ENCODE data around the gene PRKAG3.

PRKAG3 gene

DNA sequence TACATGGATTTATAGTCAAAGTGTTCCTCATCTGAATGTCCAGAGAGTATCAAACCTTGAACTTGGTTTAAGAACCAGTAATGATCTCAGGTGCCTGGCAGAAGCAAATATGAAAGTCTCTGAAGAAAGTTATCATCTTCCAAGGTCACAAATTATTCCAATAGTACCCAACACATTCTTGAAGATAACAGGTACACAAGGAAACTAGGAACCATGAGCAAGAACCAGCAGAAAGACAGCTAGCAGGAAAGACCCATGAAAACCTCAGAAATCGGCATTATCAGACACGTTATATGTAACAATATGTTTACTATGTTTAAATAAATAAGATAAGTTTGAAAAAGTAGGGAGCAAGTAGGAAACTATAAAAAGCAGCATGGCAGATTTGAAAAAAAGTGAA is 5.9 kb upstream of the PRKAG3 start:
- no peak for DNase-seq

- DNase-seq, result no peak
These were observed 3.1 kb upstream of the PRKAG3 start for GRCh38 chr2:218834685-218835084.

DNA sequence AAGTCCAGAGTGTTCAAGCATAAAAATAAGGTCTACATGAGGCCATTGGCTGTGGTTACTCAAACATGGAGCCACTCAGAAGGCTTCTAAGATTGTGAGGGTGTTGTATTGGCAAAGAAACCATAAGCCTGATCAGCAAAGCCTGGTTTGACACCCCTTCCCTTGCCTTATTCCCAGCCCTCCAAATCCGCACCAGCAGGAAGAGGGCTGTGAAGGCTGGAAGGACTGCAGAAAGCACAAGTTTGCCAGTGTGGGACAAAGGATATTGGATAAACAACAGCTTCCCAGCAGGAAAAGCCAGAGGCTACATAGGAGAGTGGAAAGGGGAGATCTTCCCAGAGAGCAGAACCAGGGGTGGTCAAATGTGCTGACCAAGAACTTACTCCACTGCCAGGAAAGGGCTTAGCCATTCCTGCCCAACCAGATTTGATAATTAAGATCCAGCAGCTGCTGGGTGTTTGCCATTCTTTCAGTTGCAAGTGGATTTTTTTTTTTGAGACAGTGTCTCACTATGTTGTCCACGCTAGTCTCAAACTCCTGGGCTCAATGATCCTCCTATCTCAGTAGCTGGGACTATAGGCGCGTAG is 1.5 kb upstream of the PRKAG3 start:
- DNase-seq, result no peak

DNA sequence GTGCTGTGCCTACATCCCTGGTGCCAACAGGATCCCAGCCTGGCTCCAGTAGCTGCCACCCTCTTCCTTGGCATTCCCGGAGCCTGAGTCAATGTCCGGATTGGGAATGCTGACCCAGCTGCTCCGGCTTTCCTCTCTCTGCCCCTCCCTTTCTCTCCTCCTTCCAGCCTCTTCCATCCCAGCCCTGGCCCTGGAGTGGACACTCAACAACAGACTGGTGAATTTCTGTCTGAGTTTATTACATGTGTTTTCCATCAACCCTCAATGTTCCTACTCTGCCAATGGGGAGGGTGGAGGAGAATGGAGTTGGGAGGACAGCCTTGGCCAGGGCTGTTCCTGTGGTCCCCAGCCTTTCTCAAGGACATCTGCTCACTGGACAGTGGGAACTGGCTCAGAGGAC is 917 bp upstream of the PRKAG3 start:
- no peak for DNase-seq

GRCh38 chr2:218832081-218832480 is 478 bp upstream of the PRKAG3 start:
- no peak for DNase-seq

DNA sequence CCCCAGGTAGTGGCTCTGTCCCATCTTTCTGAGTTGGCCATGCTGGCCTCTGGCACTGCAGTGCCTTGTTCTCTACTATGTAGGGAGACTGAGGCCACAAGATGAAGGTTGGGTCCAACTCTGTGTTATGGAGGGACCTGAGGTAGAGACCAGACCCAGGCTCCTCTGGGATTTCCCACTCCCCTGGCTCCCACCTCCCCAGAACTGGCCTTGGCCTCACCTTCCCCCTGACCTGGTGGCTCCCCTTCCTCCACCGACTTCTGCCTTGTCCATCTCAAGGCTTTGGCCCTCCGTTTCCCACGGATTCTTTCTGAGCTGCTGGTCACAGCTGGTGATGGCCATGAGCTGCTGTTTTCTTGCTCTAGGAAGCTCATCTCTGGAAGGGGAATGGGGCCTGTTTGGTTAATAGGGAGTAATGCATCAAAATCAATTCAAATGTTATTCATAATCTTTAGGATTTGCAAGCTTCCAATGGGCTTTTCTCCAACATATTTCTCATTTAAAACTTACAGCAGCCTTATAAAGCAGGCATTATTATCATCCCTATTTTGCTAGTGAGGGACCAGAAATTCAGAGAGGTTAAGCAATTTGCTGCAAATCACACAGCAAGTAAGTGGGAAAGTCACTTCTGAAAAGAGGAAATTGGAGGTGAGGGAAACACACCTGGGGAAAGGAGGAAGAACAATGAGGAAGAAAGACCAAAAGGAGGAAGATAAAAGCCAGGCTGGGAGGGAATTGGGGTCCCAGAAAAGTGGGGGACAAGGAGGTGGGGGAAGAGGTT is 887 bp downstream of the PRKAG3 start:
- no peak for DNase-seq

GRCh38 chr2:218829868-218830451 is 1.6 kb downstream of the PRKAG3 start:
- no peak for DNase-seq

GRCh38 chr2:218828477-218828778 is 3.2 kb downstream of the PRKAG3 start:
- DNase-seq, result no peak

- no peak for DNase-seq
These were observed 3.7 kb downstream of the PRKAG3 start for GRCh38 chr2:218827701-218828476.

DNA sequence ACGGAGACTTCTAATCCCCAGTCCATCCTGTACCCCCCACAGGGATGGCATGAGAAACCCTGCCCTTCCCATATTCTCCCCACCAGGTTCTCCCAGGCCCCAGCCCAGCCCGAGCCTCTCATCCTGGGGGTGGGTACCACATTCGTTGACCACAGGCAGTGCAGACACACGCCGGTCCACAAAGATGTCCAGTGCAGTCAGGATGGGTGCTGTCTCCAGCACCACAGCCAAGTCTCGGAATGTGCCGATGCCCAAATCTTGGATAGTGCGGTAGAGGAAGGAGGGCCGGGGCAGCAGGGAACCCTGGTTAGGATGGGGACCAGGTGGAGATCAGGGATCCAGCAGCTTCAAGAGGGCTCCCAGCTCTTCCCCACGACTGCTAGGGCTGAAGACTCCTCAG is 4.8 kb downstream of the PRKAG3 start:
- no peak for DNase-seq

DNA sequence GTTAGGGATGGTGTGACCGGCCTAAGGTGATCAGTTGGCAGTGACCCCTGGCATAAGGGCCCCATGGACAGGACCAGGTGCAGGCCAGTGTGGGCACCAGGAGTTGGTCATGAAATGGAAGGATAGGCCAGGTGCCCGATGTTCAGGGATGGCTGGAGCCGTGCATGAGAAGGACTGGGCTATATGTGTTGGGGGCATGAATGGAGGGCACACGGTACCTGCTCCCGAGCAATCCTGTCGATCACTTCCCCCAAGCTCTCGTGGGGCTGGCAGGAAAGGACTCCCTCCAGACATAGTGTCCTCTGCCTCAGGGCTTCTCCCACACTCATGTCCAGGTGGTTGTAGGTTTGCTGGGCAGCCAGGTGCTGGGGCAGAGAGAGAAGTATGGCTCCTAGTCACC is 7.6 kb downstream of the PRKAG3 start:
- no peak for DNase-seq

GRCh38 chr2:218823196-218823855 is 8.3 kb downstream of the PRKAG3 start:
- DNase-seq, result no peak

DNA sequence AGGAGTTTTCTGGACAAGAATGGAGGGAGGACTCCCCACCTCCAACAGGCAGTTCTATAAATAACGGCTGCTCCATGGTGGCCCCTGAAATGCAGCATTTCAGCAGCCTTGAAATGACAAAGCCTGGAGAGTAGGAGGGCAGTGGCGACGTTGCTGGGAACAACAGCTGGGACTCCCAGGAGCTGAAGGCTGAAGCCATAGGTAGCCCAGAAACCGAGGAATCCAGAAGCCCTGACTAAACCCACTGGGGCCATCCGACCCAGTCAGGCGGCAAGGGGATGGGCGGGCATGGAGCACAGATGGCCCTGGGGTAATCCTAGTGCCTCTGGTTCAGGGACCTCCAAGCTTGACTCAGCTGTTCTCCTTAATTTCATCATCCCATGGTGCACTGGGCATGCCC is 9.0 kb downstream of the PRKAG3 start:
- no peak for DNase-seq

DNA sequence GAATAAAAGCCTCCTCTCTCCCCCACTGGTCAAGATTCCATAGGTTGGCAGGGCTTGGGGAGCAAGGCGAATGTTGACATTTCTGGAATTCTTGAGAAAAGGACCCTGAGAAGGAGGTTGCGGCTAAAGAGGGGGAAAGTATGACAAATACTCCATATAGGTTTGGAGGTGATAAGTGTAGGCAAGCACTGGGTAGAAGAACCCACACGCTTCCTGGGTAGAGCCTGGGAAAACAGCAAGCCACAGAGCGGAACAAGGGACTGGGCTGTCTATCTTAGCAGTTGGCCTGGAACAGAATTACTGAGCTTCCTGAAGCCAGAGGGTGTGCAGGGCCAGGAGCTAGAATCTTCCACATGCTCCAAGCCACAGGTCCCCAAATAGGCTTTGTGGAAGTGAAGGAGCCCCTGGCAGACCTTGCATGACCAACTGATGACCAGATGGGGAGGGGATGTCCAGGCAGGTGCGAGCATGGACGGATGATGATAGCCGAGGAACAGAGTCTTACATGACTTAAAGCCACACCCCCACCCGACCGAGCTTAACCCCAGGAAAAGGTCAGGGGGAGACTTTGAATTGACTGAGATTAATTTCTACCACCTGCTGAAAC is 9.9 kb downstream of the PRKAG3 start:
- no peak for DNase-seq

GRCh38 chr2:218820746-218821369 is 10.7 kb downstream of the PRKAG3 start:
- no peak for DNase-seq

- no peak for DNase-seq
These were observed 12.5 kb downstream of the PRKAG3 start for GRCh38 chr2:218819093-218819492.

DNA sequence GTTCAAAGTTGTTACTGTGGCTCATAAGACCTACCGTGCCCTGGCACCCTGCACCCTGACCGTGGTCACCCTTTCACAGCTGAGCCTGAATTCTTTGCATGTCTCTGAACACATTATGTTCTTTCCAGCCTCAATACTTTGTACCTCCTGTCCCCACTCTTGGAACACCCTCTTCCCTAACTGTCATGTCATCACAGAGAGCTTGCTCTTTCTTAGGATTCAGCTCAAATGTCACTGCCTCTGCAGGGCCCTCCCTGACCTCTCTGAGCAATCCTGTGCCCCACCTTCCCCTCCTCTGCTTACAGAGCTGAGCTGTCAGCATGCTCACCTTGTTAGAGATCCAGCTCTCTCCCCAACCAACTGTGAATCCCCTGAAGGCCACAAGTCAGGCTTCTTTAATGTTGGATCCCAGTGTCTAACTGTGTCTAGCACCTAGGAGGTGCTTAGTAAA is 15.0 kb downstream of the PRKAG3 start:
- no peak for DNase-seq

DNA sequence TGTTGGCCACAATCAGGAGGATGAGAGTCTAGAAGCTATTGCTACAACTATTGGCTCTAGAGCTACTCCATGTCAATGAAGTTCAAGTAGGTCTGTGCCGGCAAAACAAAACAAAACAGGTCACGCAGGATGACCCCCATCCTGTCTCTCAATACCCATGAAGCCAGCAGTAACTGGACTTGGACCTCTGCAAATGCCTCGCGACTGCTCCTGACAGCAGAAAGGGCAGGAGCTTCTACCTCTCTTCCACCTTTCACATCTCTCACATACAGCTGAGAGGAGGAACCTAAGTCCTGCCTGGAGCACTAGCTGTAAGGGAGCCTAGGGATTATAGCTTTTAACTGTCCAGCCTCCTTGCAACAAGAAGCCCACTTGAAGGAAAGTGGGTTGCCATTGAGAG is 16.0 kb downstream of the PRKAG3 start:
- DNase-seq, result no peak

DNA sequence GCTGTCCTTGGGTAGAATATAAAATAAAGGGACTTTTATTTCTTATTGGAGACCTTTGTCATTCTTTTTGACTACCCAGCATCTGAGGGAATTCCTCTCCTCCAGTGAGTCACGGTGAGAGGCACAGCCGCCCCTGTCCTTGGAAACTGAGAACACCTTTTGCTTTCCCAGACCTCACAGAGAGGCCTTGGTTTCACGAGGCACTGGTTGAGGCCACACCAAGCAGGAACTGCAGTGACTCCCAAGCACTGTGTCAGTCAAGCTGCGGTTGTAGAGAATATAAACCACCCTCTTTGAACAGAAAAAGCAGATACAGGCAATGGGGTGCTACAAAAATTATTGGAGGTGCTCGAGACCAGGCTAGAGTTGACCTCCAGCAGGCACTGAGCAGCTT is 16.4 kb downstream of the PRKAG3 start:
- DNase-seq, result no peak

- DNase-seq, result no peak
These were observed 16.9 kb downstream of the PRKAG3 start for GRCh38 chr2:218814540-218815243.

- DNase-seq, result no peak
These were observed 17.7 kb downstream of the PRKAG3 start for GRCh38 chr2:218813771-218814460.
